Epithelial cell of esophagus (primary cell): ENCODE measurements around the gene NAALADL2.
A peak's percentile ranks its signal among the peaks of the same experiment; 100 is the strongest.

Source experiments
- DNase-seq: peaks from one replicate; pipeline ENCODE4 v3.0.0; 2010; ENCODE audit warnings: low read depth
- H3K4me3 ChIP-seq: 2 replicates; pipeline ENCODE4 v1.5.1; 2011; ENCODE audit warnings: mild to moderate bottlenecking, low read length, control low read depth
- TF ChIP-seq, protein P1 (sequence below): IDR thresholded peaks from 2 replicates; pipeline ENCODE4 v1.5.1; 2011; ENCODE audit warnings: low read depth, mild to moderate bottlenecking, low read length, control low read depth, inconsistent platforms; ENCODE audit not compliant: insufficient read depth; ENCODE audit errors: missing control alignments

Gene NAALADL2

DNA sequence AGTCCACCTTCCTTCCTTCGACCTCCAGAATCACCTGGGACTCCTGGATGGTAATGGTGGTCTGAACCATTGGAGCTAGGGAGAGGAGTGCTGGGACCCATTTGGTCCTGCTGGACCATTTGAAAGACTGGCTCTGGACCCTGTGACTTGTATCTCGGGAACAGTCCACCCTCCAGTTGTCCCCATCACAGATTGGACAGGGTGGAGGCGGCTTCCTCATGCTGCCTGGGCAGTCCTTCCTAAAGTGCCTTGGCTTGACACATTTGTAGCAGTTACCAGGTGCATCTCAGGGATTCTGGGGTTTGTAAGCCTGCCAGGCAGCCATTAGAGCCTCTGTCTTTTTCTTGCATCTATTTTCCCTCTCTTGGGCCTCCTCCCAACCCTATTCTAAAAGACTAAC, 758.1 kb downstream of the NAALADL2 start:
- TF ChIP-seq, protein P1, sequence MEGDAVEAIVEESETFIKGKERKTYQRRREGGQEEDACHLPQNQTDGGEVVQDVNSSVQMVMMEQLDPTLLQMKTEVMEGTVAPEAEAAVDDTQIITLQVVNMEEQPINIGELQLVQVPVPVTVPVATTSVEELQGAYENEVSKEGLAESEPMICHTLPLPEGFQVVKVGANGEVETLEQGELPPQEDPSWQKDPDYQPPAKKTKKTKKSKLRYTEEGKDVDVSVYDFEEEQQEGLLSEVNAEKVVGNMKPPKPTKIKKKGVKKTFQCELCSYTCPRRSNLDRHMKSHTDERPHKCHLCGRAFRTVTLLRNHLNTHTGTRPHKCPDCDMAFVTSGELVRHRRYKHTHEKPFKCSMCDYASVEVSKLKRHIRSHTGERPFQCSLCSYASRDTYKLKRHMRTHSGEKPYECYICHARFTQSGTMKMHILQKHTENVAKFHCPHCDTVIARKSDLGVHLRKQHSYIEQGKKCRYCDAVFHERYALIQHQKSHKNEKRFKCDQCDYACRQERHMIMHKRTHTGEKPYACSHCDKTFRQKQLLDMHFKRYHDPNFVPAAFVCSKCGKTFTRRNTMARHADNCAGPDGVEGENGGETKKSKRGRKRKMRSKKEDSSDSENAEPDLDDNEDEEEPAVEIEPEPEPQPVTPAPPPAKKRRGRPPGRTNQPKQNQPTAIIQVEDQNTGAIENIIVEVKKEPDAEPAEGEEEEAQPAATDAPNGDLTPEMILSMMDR, result no peak
- H3K4me3 ChIP-seq, result no peak overlapping the region
- DNase-seq, result no peak

DNA sequence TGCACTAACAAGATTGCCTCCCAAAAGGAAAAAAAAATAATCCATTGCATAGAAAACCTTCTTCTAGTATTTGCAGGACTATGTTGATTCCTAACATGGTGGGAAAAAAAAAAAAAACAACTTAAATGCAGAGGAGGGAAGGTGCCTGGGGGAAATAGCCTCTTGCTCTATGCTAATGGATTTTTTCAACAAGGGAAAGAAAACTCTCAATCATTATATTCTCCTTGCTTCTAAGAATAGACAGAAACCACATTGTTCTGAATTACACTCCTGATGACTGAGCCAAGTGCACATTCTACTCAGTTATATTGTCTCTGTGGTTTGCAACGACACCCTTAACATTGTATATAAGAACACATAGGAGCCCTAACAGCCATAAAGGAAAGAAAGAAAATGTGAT, 760.2 kb downstream of the NAALADL2 start:
- no peak overlapping the region for H3K4me3 ChIP-seq
- DNase-seq, result no peak
- TF ChIP-seq, protein P1, result no peak

DNA sequence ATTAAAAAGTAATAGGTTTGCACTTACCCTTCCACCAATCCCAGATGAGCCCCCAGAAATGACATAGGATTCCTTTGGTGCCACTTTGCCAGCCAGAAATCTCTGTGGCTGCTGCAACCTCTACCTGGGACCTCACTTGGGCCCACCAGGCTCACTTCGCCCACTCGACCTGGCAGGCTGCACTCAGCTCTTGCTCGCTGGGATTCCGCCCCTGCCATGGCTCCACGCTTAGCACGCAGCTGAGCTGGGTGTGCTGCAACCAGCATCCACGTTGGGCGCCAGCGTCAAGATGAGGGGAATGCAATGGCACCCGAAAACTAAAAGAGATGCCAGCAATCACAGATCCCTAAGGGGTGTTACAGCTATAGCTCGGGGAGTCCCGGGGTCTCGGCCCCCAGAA, 761.0 kb downstream of the NAALADL2 start:
- TF ChIP-seq, protein P1, result no peak
- no peak for DNase-seq
- no peak overlapping the region for H3K4me3 ChIP-seq

DNA sequence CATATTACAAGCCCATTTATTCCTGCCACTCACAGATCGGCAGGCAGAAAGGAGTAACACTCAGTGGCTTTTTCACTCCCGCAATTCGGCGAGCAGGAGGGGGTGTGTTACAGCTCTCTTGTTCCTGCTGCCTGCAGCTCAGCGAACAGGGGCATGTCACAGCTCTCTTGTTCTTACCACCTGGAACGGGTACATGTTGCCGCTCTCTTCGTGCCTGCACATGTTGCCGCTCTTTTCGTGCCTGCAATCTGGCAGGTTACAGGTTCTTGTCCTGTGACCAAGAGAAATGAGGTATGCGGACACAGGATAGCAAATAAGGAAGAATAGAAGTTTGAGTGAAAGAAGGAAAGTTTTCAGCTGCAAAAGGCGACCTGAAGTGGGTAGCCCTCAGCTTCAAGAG, 761.4 kb downstream of the NAALADL2 start:
- no peak overlapping the region for H3K4me3 ChIP-seq
- TF ChIP-seq, protein P1, result no peak
- DNase-seq, result peak; percentile 9

DNA sequence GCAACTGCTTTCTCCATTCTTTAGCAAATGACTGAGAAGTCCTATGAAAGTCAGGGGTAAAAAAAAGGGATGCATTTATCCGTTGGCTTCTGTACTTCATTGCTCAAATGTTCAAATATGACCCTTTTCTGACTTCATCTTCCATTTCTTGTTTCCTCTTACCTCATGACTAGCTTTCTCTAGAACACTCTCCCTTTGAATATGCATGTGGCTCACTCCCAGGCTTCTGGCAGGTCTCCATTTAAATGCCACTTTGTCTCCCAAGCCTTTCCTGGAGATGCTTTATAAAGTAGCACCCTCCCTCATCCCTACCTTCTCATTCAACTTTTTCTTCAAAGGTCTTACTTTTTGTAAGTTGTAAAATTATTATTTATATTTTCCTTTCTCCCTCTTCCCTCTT, 781.8 kb downstream of the NAALADL2 start:
- no peak overlapping the region for H3K4me3 ChIP-seq
- no peak for DNase-seq
- TF ChIP-seq, protein P1, result no peak

DNA sequence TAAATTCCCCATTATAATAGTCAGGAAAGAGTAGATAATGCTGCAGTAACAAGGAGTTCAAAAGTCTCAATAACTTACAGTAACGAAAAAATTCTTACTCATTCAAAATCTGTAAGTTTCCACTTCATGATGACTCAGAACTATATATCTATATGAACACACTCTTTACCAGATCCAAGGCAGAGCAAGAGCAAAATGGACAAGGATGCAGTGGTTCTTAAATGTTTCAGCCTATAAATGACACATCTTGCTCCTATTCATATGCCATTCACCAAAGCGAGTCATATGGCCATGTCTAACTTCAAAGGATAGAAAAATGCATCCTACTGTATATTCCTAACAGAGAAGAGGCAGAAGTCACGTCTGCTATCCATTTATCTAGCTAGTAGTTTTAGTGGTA, 787.7 kb downstream of the NAALADL2 start:
- TF ChIP-seq, protein P1, result no peak
- peak; percentile 27 for DNase-seq
- no peak overlapping the region for H3K4me3 ChIP-seq

GRCh38 chr3:175648899-175649298, 789.8 kb downstream of the NAALADL2 start:
- TF ChIP-seq, protein P1, result no peak
- no peak overlapping the region for H3K4me3 ChIP-seq
- no peak for DNase-seq
